Measurements from ENCODE around the gene FZR1. TPM values are rescaled to one million over a fixed set of nuclear protein-coding genes. Genes with fewer than 3 reads are reported as not detected.

FZR1 gene
- polyA plus RNA-seq, 1 experiment: 21.2 TPM

GRCh38 chr19:3517638-3518037 lies 11.5 kb downstream of the FZR1 start:
- TF ChIP-seq CTCF (IDR thresholded peaks at IDR 0.05; ENCODE audit: low read depth, low read length): no peak
- CTCF ChIA-PET: interaction anchor here (1.2 to 1.3 kb wide), 2 partner anchors 29 to 32 kb away, joined by 3 to 7 read pairs; no protein-coding TSS in a partner anchor
- Histone ChIP-seq H3K27ac (ENCODE audit: low read depth, low read length) (no peak overlapping the region), H3K9me3 (ENCODE audit: control insufficient read depth, insufficient read depth, low read length) (no peaks in the 10 kb centered on the region; the same call in 1 of the 2 replicates), H3K27me3 (ENCODE audit: control insufficient read depth, insufficient read depth, low read length) (no peaks in the 10 kb centered on the region), H3K4me3 (ENCODE audit: low read depth, low read length) (no peak overlapping the region)
- POLR2A ChIA-PET: interaction anchor here (0.6 to 0.7 kb wide), 4 partner anchors 96 to 1791 kb away, joined by 3 to 10 read pairs (median 4); no protein-coding TSS in a partner anchor
- DNase-seq (ENCODE audit: low read depth, low spot score): no peak

GRCh38 chr19:3518255-3518654 lies 12.1 kb downstream of the FZR1 start:
- H3K9me3 ChIP-seq (ENCODE audit: control insufficient read depth, insufficient read depth, low read length): no peaks in the 10 kb centered on the region; the same call in 1 of the 2 replicates
- no peak overlapping the region for H3K27ac ChIP-seq (ENCODE audit: low read depth, low read length)
- H3K27me3 ChIP-seq (ENCODE audit: control insufficient read depth, insufficient read depth, low read length): no peaks in the 10 kb centered on the region
- H3K4me3 ChIP-seq (ENCODE audit: low read depth, low read length): no peak overlapping the region
- DNase-seq (ENCODE audit: low read depth, low spot score): no peak
- TF ChIP-seq CTCF (IDR thresholded peaks at IDR 0.05; ENCODE audit: low read depth, low read length): no peak
- CTCF ChIA-PET: interaction anchor here (1.2 to 1.3 kb wide), 2 partner anchors 28 to 33 kb away, joined by 3 to 7 read pairs; no protein-coding TSS in a partner anchor
- POLR2A ChIA-PET: interaction anchor here (0.6 to 0.7 kb wide), 2 partner anchors 1251 to 1791 kb away, joined by 4 to 10 read pairs; no protein-coding TSS in a partner anchor

GRCh38 chr19:3518659-3519058 lies 12.5 kb downstream of the FZR1 start:
- no peak for TF ChIP-seq CTCF (IDR thresholded peaks at IDR 0.05; ENCODE audit: low read depth, low read length)
- POLR2A ChIA-PET: no interaction called here
- CTCF ChIA-PET: interaction anchor here (1.3 kb wide), 1 partner anchor 33 kb away, joined by 7 read pairs; no protein-coding TSS in a partner anchor
- no peaks in the 10 kb centered on the region; the same call in 1 of the 2 replicates for H3K9me3 ChIP-seq (ENCODE audit: control insufficient read depth, insufficient read depth, low read length)
- no peak for DNase-seq (ENCODE audit: low read depth, low spot score)
- no peak overlapping the region for H3K27ac ChIP-seq (ENCODE audit: low read depth, low read length)
- no peak overlapping the region for H3K4me3 ChIP-seq (ENCODE audit: low read depth, low read length)
- no peaks in the 10 kb centered on the region for H3K27me3 ChIP-seq (ENCODE audit: control insufficient read depth, insufficient read depth, low read length)

- Histone ChIP-seq H3K27me3 (ENCODE audit: control insufficient read depth, insufficient read depth, low read length) (no peaks in the 10 kb centered on the region), H3K9me3 (ENCODE audit: control insufficient read depth, insufficient read depth, low read length) (no peaks in the 10 kb centered on the region; the same call in 1 of the 2 replicates), H3K27ac (ENCODE audit: low read depth, low read length) (no peak overlapping the region), H3K4me3 (ENCODE audit: low read depth, low read length) (no peak overlapping the region)
- no peak for TF ChIP-seq CTCF (IDR thresholded peaks at IDR 0.05; ENCODE audit: low read depth, low read length)
- no peak for DNase-seq (ENCODE audit: low read depth, low spot score)
- ChIA-PET POLR2A (no interaction called here), CTCF (interaction anchor here (0.7 kb wide), 1 partner anchor 212 kb away, joined by 4 read pairs; no protein-coding TSS in a partner anchor)
Observed at GRCh38 chr19:3519126-3519525, 13.0 kb downstream of the FZR1 start.

- Histone ChIP-seq H3K27ac (ENCODE audit: low read depth, low read length) (no peak overlapping the region), H3K9me3 (ENCODE audit: control insufficient read depth, insufficient read depth, low read length) (no peaks in the 10 kb centered on the region), H3K4me3 (ENCODE audit: low read depth, low read length) (no peak overlapping the region), H3K27me3 (ENCODE audit: control insufficient read depth, insufficient read depth, low read length) (no peaks in the 10 kb centered on the region)
- DNase-seq (ENCODE audit: low read depth, low spot score): no peak
- CTCF ChIA-PET: no interaction called here
- POLR2A ChIA-PET: no interaction called here
- TF ChIP-seq CTCF (IDR thresholded peaks at IDR 0.05; ENCODE audit: low read depth, low read length): no peak
Observed at GRCh38 chr19:3520166-3521103, 14.3 kb downstream of the FZR1 start.

All from AG04450 (cell line).